Stimulated activated CD8-positive, alpha-beta memory T cell treated with anti-CD3 and anti-CD28 coated beads, Interleukin-4, amount 100 ng/mL, for 48 hours (primary cell): ENCODE measurements around the gene CGGBP1.
"Not testable (repeated sequence)": the region's sequence is repeated elsewhere in the genome, so short reads cannot be mapped to it uniquely, and the experiment has no call there.

Source experiments
- DNase-seq: peaks from one replicate; pipeline ENCODE4 v3.0.0-alpha.2; 2020

Gene CGGBP1

GRCh38 chr3:88033808-88034207, 25.0 kb downstream of the CGGBP1 start:
- no peak for DNase-seq

- no peak for DNase-seq
These were observed 25.7 kb downstream of the CGGBP1 start for GRCh38 chr3:88033079-88033478.

- DNase-seq: no peak
These were observed 26.6 kb downstream of the CGGBP1 start for GRCh38 chr3:88032245-88032644.

- no peak for DNase-seq
These were observed 27.1 kb downstream of the CGGBP1 start for GRCh38 chr3:88031642-88032077.

- DNase-seq: no peak
These were observed 28.6 kb downstream of the CGGBP1 start for GRCh38 chr3:88030210-88030609.

- no peak for DNase-seq
These were observed 29.9 kb downstream of the CGGBP1 start for GRCh38 chr3:88028876-88029275.

GRCh38 chr3:88025001-88025552, 33.7 kb downstream of the CGGBP1 start:
- no peak for DNase-seq

- no peak for DNase-seq
These were observed 39.8 kb downstream of the CGGBP1 start for GRCh38 chr3:88019024-88019423.

GRCh38 chr3:88015656-88016055, 43.1 kb downstream of the CGGBP1 start:
- DNase-seq: not testable (repeated sequence)

GRCh38 chr3:88013592-88013991, 45.2 kb downstream of the CGGBP1 start:
- no peak for DNase-seq

- DNase-seq: no peak
These were observed 48.0 kb downstream of the CGGBP1 start for GRCh38 chr3:88010810-88011209.

- no peak for DNase-seq
These were observed 49.7 kb downstream of the CGGBP1 start for GRCh38 chr3:88009066-88009465.

- no peak for DNase-seq
These were observed 53.7 kb downstream of the CGGBP1 start for GRCh38 chr3:88005066-88005465.

GRCh38 chr3:88003115-88003755, 55.6 kb downstream of the CGGBP1 start:
- no peak for DNase-seq

- DNase-seq: no peak
These were observed 56.4 kb downstream of the CGGBP1 start for GRCh38 chr3:88002448-88002847.
